Umbilical cord (tissue), 2 donors: Measurements from ENCODE around the gene DOLPP1. TPM values are rescaled to one million over a fixed set of nuclear protein-coding genes. Genes with fewer than 3 reads are reported as not detected.
A peak's percentile ranks its signal among the peaks of the same experiment; 100 is the strongest.
"Not testable (repeated sequence)": the region's sequence is repeated elsewhere in the genome, so short reads cannot be mapped to it uniquely, and the experiment has no call there.

Source experiments
- DNase-seq: peaks from one replicate; pipeline ENCODE4 v3.0.0-alpha.2; 2015; ENCODE audit warnings: low spot score
- total RNA-seq: library from RNA; depleted of rRNA; stranded (reverse); fragments of >200 nt; gene quantifications from one replicate; pipeline ENCODE4 v1.2.3, GENCODE V29; 2014; ENCODE audit warnings: low replicate concordance; ENCODE audit not compliant: insufficient read depth

DOLPP1 gene, protein sequence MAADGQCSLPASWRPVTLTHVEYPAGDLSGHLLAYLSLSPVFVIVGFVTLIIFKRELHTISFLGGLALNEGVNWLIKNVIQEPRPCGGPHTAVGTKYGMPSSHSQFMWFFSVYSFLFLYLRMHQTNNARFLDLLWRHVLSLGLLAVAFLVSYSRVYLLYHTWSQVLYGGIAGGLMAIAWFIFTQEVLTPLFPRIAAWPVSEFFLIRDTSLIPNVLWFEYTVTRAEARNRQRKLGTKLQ
- total RNA-seq = 4.8 TPM

DNA sequence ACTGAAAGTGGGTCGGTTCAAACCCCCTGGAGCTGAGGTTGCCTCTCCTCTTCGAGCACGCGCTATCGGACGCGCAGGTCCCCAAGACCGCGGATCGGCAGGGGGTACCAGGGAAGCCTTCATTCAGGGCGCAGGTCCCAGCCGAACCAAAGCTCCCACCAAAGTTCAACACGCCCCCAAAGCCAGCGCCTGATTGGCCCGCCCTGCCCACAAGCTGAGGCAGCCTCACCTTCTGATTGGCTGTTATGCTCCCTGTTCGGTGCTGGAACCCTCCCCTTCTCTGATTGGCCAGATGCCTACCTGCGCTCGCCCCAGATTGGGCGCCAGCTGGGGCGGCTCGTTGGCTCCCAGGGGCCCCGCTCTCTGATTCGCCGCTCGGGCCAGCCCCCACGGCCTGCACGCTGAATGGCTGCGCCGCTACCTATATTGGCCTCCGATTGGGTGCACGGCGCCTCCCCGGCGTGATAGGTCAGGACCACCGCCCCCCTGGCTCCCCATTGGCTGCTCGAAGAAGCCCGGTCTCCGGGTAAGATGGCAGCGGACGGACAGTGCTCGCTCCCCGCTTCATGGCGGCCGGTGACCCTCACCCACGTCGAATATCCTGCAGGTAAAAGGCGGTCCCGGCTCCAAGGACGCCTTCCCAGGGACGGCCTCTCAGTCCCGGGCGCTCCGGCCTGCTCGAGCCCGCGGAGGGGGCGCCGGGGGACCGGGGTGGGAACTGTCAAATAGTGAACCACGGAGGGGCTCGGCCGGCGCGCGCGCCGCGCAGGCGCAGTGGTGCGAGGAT is at the start of gene DOLPP1:
TSS of gene DOLPP1 (plus strand) at position 511 of the 787 bp plus-strand sequence. CDS start at position 532, 21 bp downstream.
- DNase-seq = peak; percentile 99

DNA sequence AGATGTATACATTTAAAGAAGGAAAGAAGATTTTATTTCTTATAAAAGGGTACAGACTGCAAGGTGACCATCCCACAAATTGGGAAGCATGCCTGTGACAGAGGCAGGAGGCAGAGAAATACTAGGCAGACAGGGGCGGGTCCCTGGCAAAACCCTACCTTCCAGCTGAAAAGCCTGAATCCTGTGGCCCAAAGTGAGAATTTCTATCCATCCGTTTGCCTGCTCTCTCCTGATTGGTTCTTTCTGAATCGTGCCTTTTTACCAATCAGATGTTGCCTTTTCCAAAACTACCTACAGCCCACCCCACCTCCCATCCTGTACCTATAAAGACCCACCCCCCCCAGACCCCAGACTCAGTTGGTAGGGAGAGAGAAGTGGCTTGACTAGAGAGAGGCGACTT is 49.4 kb upstream of the DOLPP1 start:
- DNase-seq = no peak

DNA sequence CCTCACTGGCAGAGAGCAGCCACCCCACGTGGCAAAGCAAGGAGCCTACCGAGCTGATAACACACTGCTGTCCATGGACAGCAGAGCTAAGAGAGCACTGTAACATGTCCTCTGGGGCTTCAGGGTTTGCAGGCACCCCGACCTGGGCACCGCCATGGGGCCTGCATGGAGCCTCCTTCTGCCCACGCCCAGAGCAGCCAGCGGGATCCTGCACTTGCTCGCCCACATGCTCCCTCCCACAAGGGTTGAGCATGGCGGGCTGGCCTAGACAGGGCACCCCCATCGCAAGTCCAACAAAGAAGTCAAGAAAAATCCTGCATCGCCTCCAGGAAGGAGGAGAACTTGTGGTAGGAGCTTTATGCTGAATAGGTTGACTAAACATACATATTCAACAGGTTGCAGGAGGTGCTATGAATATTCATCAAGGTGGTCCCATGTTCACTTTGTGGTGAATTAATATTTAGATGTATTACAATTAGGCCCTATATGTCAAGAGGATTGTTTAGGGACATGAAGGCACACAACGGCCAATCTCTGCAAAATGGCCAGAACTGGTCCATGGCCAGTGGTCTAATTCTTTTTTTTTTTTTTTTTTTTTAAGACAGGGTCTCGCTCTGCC is 48.3 kb upstream of the DOLPP1 start:
- DNase-seq = no peak

DNA sequence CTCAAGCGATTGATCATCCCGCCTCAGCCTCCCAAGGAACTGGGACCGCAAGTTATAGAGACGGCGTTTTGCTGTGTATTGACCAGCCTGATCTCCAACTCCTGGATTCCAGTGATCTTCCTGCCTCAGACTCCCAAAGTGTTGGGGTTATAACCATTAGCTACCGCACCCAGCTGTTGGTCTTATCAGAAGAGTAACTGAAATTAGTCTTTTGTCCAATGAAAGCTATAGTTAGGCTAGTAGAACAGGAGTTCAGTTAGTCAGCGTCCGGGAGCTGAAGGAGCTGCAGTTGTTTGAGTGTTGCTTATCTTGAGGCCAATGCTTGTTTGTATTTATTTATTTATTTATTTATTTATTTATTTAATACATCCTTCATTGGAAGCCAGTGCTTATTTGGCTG is 47.7 kb upstream of the DOLPP1 start:
- no peak for DNase-seq

DNA sequence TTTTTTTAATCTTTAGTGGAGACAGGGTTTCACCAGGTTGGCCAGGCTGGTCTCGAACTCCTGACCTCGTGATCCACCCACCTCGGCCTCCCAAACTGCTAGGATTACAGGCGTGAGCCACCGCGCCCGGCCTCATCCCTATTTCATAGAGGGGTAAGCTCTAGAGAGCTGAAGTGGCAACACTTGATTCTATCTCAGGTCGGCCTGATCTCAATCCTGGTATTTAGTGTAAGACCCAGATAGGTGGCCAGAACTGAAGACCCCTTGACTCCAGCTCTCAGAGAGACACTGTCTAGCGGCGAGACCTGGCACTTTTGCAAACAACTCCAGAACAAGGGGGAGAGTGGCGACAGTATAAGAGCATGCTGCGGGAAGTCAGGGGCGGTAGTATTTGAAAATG is 45.1 kb upstream of the DOLPP1 start:
- DNase-seq = not testable (repeated sequence)

DNA sequence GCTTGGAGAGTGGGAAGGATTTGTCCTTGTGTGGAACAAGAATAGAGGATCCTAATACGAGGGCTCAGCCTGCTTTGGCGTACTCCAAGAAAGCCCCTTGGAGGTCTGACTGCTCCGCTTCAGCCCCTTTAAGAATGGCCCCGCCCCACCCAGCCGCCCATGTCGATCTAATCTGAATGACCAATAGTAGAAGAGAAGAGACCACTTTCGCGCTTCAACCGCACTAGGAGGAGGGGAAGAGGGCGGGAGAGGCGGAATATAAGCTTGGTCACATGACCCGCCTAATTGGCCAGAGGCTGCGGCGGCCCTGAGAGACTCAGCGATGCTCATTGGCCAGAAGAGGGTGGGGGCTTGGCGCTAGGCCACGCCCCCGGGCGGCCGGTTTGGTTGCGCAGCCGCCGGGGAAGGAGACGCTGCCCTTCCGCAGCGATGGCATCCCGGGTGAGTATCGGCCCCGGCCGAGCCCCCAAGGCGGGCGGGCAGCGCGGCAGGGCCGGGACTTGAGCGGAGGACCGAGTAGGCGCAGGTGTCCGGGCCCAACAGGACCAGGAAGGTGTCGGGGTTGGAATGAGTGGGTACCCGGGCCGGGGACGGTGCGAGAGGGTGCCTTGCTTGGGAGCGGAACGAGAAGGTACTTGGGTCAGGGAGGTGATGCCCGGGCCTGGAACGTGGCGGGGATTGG is 44.5 kb upstream of the DOLPP1 start, which contains the start of gene MIGA2:
TSS of gene MIGA2 (plus strand) at position 386 of the 682 bp plus-strand sequence. CDS start 3,969 bp downstream, outside the sequence.
- peak; percentile 100 for DNase-seq

DNA sequence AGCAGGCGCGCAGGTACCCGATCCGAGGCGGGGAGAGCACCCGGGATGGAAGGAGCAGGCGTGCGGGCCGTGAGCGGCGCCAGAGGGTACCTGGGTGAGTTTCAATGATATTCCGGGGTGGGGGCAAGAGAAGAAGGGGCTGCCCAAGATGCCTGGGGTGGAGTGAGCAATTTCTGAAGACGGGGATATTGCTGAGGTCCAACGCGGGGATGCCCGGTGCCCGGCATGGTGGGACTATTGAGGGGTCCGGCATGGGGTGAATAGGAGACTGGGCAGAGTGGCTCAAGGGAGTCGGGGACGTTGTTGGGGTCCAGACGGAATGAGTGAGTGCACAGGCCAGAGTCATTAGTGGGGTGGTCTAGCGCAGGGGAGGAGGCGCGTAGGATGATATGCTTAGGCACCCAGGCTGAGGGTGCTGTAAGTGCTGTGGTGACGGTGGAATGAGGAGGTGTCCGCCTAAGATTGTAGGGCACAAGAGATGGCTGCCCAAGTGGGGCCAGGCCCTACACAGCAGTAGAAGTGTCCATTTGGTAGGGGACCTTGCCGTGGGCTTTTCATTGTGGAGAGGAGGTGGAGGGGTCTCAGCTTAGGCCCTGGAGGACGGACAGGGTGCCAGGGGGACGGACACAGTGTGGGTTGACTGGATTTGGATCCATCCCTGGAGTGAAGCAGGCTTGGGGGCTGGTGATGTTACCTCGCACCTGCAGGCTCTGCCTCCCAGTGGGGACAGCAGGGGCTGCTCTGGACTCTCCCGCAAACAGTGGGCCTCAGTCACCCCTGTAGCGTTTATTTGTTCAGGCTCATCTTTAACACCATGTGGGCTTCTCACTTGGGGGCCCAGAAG is 43.8 kb upstream of the DOLPP1 start:
- DNase-seq = no peak

DNA sequence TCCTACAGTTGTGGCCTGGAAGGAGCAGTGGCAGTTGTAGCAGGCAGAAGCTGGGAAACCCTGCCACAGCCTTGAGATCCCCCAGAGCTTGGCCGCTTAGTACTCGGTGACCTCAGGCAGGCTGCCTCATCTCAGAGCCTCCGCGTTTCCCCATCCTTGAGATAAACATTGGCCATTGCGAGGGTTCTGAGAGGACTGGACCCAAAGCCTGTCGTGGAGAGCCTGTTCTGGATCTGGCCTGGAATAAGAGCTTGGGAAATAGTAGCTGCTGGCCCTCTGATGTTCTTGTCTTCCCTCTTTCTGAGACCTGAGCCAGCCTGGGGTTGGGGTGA is 43.2 kb upstream of the DOLPP1 start:
- DNase-seq = no peak

DNA sequence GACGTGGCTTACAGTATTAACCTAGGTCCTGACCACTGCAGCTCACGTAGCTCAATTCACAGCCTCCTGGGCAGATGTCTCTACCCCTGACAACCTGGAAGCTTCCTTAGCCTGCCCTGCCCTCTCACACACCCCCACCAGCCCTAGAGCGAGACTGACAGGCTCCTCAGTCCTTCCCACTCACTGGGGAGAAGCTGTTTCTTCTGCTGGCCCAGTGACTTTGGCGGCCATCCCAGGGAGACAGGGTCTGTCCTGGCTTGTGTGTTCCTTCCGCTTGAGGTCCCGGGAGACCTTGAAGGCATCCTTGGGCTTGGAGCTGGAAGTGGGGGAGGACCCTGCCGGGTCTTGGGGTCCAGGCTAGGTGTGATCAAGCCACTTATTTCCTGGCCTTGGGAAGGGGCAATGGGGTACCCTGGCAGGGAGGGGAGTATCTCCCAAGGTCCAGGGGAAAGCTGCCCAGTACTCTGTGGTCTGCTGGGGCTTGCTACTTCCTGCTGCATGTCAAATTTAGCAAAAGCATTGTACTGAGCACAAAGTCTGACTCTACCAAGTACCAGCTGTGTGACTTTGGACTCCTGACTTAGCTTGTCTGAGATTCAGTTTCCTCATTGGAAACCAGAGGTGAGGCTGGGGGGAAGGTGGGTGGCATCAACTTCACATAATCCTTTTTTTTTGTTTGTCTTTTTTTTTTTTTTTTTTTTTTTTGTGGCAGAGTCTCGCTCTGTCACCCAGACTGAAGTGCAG is 42.6 kb upstream of the DOLPP1 start:
- no peak for DNase-seq

DNA sequence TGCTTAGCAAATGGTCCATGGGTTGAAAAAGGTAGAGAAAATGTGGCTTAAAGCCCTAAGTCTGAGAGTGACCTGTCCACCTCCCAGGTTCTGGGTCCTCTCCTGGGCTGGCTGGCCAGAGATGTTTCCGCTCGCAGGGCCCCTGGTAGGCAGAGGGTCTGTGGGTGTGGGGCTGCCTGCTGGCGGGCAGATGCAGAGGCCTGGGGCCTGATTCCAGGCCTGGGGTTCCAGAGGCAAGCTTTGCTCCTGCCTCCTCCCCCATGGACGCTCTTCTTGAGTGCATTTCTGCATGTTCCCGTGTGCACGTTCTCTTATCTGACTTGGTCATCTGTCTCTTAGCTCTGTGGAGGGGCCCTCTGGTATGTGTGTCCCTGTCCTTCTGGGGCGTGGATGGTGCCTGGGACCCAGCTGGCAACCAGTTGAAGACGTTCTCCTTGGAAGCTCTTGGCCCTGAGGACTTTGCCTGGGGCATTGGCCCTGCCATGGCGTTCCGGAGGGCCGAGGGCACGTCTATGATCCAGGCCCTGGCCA is 40.7 kb upstream of the DOLPP1 start:
- no peak for DNase-seq

DNA sequence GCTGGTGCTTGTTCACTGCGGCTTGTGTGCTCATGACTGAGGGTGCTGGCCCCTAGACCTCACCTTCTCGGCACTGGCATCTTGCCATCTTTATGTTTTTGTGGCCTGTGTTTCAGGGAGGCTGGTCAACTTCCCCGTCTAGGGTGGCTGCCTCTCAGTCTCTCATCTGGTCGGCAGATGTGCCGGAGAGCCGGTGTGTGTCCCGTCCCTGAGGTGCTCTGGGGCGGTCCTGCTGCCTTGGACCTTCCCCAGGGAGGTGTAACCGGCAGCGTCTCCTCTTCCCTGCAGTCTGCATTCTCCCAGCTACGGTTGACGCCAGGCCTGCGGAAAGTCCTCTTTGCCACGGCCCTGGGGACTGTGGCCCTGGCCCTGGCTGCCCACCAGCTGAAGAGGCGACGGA is 38.9 kb upstream of the DOLPP1 start:
- DNase-seq = no peak

DNA sequence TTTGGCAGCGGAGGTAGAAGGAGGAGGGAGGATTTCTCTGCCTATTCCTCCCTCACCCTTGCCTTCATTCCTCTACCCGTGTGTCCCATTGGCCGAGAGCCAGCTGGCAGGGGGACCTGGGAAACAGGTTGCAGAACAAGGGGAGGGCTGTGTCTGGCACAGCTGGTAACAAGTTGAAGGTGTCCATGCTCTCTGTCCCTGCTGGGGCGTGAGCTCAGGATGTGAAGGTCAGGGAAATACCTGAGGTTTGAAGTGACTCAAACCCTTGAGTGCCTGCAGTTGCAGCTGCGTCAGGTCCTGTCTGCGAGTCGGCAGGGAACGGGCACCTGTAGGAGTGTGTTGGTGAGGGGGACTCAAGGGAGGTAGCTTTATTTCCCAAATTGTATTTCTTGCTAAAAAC is 28.3 kb upstream of the DOLPP1 start:
- no peak for DNase-seq

DNA sequence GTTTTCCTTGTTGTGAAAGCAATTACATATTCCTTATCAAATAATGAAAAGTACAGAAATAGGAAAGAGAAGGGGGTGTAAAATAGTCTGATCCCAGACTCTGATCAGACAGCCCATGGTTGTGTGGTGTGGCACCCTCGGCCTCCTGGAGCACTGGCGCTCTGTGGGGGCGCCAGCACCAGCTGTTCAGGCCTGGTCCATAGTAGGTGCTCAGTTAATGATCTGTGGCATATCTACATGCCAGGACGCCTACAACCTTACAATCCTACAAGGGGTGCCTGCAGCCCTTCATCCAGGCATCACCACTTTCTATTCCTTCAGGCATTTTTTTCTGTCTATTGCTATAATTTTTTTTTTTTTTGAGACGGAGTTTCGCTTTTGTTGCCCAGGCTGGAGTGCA is 27.9 kb upstream of the DOLPP1 start:
- DNase-seq = no peak

DNA sequence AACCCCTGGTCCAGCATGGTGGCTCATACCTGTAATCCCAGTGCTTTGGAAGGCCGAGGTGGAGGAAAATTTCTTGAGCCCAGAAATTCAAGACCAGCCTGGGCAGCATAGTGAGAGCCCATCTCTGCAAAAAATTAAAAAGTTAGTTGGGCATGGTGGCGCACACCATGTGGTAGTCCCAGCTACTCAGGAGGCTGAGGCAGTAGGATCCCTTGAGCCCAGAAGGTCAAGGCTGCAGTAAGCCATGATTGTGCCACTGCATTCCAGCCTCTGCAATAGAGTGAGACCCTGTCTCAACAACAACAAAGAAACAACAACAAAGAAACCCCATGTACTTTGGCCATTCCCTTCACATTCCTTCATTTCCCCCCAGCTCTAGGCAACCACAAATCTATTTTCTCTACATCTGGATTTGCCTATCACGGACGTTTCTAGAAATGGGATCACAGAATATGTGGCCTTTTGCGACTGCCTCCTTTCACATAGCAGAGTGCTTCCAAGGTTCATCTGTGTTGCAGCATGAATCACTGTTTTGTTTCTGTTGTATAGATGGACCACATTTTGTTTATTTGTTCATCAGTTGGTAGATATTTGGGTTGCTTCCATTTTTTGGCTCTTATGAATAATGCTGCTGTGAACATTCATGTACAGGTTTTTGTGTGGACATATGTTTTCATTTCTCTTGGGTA is 26.6 kb upstream of the DOLPP1 start:
- DNase-seq = no peak

DNA sequence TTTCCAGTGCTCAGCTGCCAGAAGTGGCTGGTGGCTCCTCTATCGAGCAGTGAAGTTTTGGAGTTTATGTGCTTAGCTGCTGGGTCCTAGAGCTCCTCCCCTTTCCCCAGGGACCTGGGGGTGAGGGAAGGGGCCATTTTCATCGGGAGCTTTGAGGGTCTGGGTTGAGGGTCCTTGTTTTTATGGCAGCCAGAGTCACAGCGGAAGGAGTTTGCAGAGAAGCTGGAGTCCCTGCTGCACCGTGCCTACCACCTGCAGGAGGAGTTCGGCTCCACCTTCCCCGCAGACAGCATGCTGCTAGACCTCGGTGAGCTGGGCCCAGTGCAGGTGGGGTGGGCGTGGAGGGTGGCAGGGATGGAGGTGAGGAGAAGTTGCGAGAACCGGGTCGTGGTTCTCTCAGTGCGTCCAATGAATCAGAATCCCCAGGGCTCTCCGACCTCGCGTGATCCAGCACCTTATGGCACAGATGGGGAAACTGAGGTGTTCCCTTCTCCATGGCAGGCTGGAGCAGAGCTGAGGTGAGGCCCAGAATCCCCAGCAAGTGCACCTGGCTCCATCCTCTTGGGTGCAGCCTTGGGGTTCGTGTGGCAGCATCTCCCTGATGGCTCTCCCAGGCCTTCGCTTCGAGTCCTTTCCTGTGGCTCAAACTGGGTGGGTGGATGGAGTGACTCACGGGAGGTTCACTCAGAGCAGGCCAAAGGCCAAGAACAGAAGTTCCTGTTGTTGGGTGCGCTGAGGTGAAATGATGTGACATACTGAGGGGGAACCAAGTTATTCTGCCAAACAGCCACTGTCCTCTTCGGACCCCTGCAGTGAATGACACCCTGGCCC is 21.7 kb upstream of the DOLPP1 start:
- no peak for DNase-seq

DNA sequence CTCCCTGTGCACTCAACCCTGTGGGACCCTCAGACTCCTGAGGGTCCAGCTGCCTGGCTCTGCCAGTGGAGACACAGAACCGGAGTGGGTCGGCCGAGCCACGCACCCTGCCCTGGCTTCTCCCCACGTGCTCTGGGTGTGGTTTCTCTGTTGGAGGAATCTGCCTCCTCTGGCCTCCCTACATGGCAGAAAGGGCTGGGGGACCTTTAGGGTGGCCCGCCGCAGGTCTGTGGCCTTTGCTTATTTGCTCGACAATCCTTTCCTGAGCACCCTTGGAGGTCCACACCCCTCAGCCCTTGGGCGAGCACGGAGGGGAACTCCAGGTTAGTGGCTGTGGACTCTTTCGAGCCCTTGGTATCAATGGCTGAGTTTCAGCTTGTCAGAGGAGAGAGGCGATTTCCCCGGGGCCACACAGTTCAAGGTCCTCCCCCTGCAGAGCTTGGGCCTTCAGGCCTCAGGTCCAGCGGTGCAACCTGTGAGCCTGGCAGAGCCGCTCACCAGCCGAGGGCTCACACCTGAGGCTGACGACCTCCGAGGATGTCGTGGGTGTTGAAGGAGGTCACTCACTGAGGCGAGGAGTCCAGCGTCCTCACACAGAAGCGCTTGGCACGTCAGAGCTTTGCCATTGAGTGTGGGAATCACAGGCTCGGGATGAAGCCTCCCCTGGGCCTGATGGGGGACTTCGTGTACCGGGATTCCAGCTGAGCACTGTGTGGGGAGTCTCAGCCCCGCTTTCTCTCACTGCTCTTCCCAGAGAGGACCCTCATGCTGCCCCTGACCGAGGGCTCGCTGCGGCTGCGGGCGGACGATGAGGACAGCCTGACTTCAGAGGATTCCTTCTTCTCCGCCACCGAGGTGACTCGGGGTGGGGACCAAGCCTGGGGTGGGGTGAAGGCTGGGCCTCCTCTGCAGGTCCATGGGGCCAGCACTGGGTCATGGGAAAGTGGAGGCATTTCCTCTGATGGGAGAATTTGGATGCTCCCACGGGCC is 20.8 kb upstream of the DOLPP1 start:
- no peak for DNase-seq

DNA sequence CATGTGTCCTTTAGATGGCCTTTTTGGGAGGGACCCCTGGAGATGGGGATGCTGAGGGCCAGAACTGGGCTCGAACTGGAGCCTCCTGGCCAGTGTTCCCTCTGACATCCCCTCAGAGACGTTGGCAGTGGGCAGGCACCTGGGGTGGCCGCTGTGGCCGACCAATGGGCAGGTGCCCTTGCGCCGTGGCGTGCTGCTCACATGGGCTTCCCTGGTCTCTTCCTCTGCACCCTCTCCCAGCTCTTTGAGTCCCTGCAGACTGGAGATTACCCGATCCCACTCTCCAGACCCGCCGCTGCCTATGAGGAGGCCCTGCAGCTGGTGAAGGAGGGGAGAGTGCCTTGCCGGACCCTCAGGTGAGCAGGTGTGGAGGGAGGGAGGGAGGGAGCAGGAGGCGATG is 19.9 kb upstream of the DOLPP1 start:
- no peak for DNase-seq

DNA sequence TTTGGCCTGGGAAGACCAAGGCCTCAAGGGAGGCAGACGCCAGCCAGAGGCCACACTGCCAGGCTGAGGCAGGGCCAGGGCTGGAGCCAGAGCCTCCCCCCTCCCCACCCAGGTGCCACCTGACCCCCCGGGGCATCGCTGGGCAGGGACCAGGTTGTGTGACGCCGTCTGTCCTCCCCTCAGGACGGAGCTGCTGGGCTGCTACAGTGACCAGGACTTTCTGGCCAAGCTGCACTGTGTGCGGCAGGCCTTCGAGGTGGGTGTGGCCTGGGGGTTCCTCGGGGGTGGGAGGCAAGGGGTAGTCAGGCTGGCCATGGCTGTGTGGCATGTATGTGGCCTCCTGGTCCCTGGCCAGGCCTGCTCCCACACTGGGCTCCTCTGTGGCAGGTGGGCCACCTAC is 17.9 kb upstream of the DOLPP1 start:
- DNase-seq = no peak
